Upper lobe of left lung (tissue), 6 donors: ENCODE data around the gene SLC25A31. TPM values are rescaled to one million over a fixed set of nuclear protein-coding genes. Genes with fewer than 3 reads are reported as not detected.
A peak's percentile ranks its signal among the peaks of the same experiment; 100 is the strongest.

ENCODE experiments used
- ATAC-seq, 2 donors: fragments of 200-7000 bp; cut with Tn5 transposase; one replicate each; pipeline ENCODE4 v1.9.1; 2022; ENCODE audit warnings: mild to moderate bottlenecking in 2 of 2, moderate library complexity in 2 of 2; ENCODE audit not compliant: low FRiP score in 2 of 2
- DNase-seq, 2 donors: peaks; one replicate each; pipeline ENCODE4 v3.0.0-alpha.2; 2019 to 2020
- H3K27ac ChIP-seq, 4 donors: fragments of 200-600 bp; sonication (generic); one replicate each; pipeline ENCODE4 v1.5.1; 2016 to 2019
- H3K27me3 ChIP-seq, 4 donors: fragments of 200-600 bp; sonication (generic); one replicate each; pipeline ENCODE4 v1.5.1; 2017 to 2019
- H3K36me3 ChIP-seq, 4 donors: fragments of 200-600 bp; sonication (generic); one replicate each; pipeline ENCODE4 v1.5.1; 2016 to 2019
- H3K4me1 ChIP-seq, 4 donors: fragments of 200-600 bp; sonication (generic); one replicate each; pipeline ENCODE4 v1.5.1; 2018 to 2019
- H3K4me3 ChIP-seq, 4 donors: fragments of 200-600 bp; sonication (generic); one replicate each; pipeline ENCODE4 v1.5.1; 2017 to 2019; ENCODE audit warnings: mild to moderate bottlenecking in 2 of 4, moderate library complexity in 1 of 4
- H3K9me3 ChIP-seq, 4 donors: fragments of 200-600 bp; sonication (generic); one replicate each; pipeline ENCODE4 v1.5.1; 2018 to 2019
- EP300 ChIP-seq, 4 donors: sonication (generic); formaldehyde crosslinking; IDR thresholded peaks; one replicate each; pipeline ENCODE4 v1.5.1; 2017; ENCODE audit warnings: antibody characterized with exemption in 4 of 4, control low read depth in 2 of 4
- POLR2A ChIP-seq, 4 donors: fragments of 450-650 bp; IDR thresholded peaks; one replicate each; pipeline ENCODE4 v1.5.1; 2016 to 2017; ENCODE audit warnings: antibody characterized with exemption in 4 of 4, mild to moderate bottlenecking in 2 of 4
- POLR2AphosphoS5 ChIP-seq, 2 donors: sonication (generic); formaldehyde crosslinking; IDR thresholded peaks; one replicate each; pipeline ENCODE4 v1.5.1; 2017; ENCODE audit warnings: antibody characterized with exemption in 2 of 2
- WGBS, 2 donors: methylation state at CpG; one replicate each; pipeline ENCODE4 v1.1.5; 2017 to 2018; 5-methylcytosine and 5-hydroxymethylcytosine counted together
- total RNA-seq, 6 donors: library from RNA; depleted of rRNA in 4 of 6; stranded (reverse); fragments of >200 nt in 4 of 6; gene quantifications; one replicate each; pipeline versions ENCODE4 v1.1.0 to v1.2.1, GENCODE V29; 2016 to 2021
- TF ChIP-seq, protein P1 (sequence below), 6 experiments: fragments of 450-650 bp in 4 of 6; fragments of 200-600 bp in 2 of 6; sonication (generic) in 2 of 6; IDR thresholded peaks; one replicate each; pipeline ENCODE4 v1.5.1; 2016 to 2019; ENCODE audit warnings: antibody characterized with exemption in 6 of 6
- donor health status: DM: no; HTN: no; CAD: no; lungs with moderate emphysema.
- donor health status: DM: no; HTN: yes; CAD: no; lungs with severe emphysema.

SLC25A31 gene
- total RNA-seq, 6 donors from 2014 or later: not detected

DNA sequence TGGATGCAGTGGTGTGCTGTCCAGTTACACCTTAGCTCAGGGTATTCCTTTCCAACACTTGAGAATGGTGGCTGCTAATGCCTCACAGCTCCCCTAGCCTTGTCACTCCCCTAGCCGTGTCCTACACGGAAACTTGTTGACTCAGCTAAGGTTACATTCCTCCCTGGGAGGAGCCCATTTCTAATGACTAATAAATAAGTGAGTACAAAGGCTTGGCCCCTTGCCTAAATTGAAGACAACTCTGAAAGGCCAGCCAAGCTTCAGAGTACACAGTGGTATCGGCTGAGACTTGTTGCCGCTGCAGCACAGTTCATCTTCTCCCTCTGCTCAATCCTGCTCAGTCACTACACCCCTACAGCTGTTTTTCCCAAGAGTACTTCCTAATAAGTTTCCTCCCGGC, 21.2 kb upstream of the SLC25A31 start:
- DNase-seq (peak in 1 of 2 donors; percentile 23), ATAC-seq (peak; percentile 70 to 75)
- H3K36me3 ChIP-seq: peaks cover 0 to 17% (median 5%) of the 10 kb centered on the region in 4 donors
- TF ChIP-seq, protein P1, sequence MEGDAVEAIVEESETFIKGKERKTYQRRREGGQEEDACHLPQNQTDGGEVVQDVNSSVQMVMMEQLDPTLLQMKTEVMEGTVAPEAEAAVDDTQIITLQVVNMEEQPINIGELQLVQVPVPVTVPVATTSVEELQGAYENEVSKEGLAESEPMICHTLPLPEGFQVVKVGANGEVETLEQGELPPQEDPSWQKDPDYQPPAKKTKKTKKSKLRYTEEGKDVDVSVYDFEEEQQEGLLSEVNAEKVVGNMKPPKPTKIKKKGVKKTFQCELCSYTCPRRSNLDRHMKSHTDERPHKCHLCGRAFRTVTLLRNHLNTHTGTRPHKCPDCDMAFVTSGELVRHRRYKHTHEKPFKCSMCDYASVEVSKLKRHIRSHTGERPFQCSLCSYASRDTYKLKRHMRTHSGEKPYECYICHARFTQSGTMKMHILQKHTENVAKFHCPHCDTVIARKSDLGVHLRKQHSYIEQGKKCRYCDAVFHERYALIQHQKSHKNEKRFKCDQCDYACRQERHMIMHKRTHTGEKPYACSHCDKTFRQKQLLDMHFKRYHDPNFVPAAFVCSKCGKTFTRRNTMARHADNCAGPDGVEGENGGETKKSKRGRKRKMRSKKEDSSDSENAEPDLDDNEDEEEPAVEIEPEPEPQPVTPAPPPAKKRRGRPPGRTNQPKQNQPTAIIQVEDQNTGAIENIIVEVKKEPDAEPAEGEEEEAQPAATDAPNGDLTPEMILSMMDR (IDR thresholded peaks at IDR 0.05): no peak
- TF ChIP-seq POLR2A (IDR thresholded peaks at IDR 0.05) (no peak), EP300 (IDR thresholded peaks at IDR 0.05) (no peak), POLR2AphosphoS5 (IDR thresholded peaks at IDR 0.05) (no peak)
- H3K9me3 ChIP-seq: no peaks in the 10 kb centered on the region
- H3K4me1 ChIP-seq: peaks cover 0 to 5% (median 2%) of the 10 kb centered on the region in 4 donors
- H3K4me3 ChIP-seq: no peak overlapping the region
- WGBS, 2 donors: 38 to 47% methylated on average over 5 of the region's 5 CpGs
- no peaks in the 10 kb centered on the region for H3K27me3 ChIP-seq
- peak overlapping the region in 1 of 4 donors; percentile 12 for H3K27ac ChIP-seq

DNA sequence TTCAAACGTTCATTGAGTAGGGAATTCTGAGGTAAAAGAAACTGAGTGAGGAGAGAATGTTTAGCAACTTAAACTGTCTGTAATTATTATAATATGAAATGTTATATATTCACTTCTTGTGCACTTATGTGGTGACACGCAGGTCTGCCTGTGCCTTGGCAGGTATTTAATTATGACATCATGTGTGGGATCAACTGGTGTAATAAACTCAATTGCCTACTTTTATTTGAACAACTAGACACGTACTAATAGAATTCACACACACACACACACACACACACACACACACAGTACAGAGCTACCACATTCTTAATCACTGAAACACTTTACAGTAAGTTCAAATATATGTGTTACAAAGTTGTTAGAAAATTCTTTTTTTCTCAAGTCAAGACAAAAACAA, 20.7 kb upstream of the SLC25A31 start:
- TF ChIP-seq POLR2AphosphoS5 (IDR thresholded peaks at IDR 0.05): no peak
- TF ChIP-seq EP300 (IDR thresholded peaks at IDR 0.05): no peak
- no peak for TF ChIP-seq POLR2A (IDR thresholded peaks at IDR 0.05)
- TF ChIP-seq, protein P1 (IDR thresholded peaks at IDR 0.05): no peak
- DNase-seq: no peak

DNA sequence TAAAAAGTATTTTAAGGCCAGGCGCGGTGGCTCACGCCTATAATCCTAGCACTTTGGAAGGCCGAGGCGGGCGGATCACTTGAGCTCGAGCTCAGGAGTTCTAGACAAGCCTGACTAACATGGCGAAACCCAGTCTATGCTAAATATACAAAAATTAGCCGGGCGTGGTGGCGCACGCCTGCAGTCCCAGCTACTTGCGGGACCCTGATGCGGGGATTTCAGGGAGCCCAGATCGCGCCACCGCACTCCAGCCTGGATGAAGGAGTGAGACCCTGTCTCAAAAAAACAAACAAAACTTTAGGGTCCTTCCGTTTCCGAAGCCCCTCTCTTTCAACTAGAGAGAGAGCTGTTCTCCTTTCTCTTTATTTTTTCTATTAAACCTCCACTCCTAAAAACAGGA, 1.2 kb downstream of the SLC25A31 start:
- Histone ChIP-seq H3K27ac (no peak overlapping the region), H3K36me3 (no peaks in the 10 kb centered on the region), H3K4me1 (no peaks in the 10 kb centered on the region), H3K4me3 (no peak overlapping the region), H3K9me3 (no peaks in the 10 kb centered on the region), H3K27me3 (no peaks in the 10 kb centered on the region)
- no peak for ATAC-seq
- DNase-seq: peak in 1 of 2 donors; percentile 33
- WGBS, 2 donors: 94% methylated on average over 19 of the region's 19 CpGs
- TF ChIP-seq, protein P1 (IDR thresholded peaks at IDR 0.05): no peak
- no peak for TF ChIP-seq POLR2AphosphoS5 (IDR thresholded peaks at IDR 0.05)
- TF ChIP-seq POLR2A (IDR thresholded peaks at IDR 0.05): no peak
- TF ChIP-seq EP300 (IDR thresholded peaks at IDR 0.05): no peak

More for the DNA sequence above, 20.7 kb upstream of the SLC25A31 start:
- no peaks in the 10 kb centered on the region for H3K9me3 ChIP-seq
- H3K4me3 ChIP-seq: no peak overlapping the region
- H3K27me3 ChIP-seq: no peaks in the 10 kb centered on the region
- H3K27ac ChIP-seq: peak overlapping the region in 1 of 4 donors; percentile 12
- ATAC-seq: no peak
- H3K36me3 ChIP-seq: peaks cover 0 to 17% (median 5%) of the 10 kb centered on the region in 4 donors
- H3K4me1 ChIP-seq: peaks cover 0 to 5% (median 2%) of the 10 kb centered on the region in 4 donors
- WGBS, 2 donors: 64 to 73% methylated on average over 3 of the region's 3 CpGs

DNA sequence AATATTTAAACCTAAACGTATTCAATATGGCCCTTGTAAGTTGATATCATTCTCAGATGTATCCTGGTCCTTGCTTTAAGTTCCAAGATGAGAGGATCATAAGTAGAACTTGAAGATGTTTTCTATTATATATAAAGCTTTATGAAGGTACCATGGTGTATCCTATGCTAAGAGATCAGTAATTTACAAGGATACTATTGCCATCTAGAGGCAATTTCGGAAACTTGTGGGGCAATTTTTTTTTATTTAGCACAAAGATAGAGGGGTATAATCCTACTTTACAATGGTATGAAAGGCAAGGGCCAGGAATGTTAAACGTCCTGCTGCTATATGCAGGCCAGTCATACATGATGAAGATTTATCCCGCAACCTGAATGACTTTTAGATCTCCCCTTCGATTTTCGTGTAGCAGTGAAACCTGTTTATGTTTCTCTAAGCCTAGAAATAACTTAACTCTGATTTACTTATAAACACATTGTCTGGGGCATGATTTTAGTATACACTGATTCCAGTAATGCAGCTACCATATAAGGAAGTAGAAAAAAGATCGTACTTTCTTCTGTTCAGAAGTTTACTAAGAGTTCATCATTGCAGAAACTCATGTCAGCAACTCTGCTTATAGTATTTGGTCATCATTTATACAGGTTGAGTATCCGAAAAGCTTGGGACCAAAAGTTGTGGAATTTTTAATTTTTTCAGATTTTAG, 2.6 kb downstream of the SLC25A31 start:
- ATAC-seq (peak in 1 of 2 donors; percentile 57), DNase-seq (no peak)
- no peaks in the 10 kb centered on the region for H3K9me3 ChIP-seq
- no peak overlapping the region for H3K27ac ChIP-seq
- H3K27me3 ChIP-seq: no peaks in the 10 kb centered on the region
- H3K4me3 ChIP-seq: no peak overlapping the region
- H3K36me3 ChIP-seq: no peaks in the 10 kb centered on the region
- 24 to 28% methylated on average over 8 of the region's 8 CpGs for WGBS, 2 donors
- H3K4me1 ChIP-seq: no peaks in the 10 kb centered on the region
- TF ChIP-seq, protein P1 (IDR thresholded peaks at IDR 0.05): peak; percentile 8 to 46 (median 35)
- no peak for TF ChIP-seq POLR2AphosphoS5 (IDR thresholded peaks at IDR 0.05)
- no peak for TF ChIP-seq POLR2A (IDR thresholded peaks at IDR 0.05)
- no peak for TF ChIP-seq EP300 (IDR thresholded peaks at IDR 0.05)

DNA sequence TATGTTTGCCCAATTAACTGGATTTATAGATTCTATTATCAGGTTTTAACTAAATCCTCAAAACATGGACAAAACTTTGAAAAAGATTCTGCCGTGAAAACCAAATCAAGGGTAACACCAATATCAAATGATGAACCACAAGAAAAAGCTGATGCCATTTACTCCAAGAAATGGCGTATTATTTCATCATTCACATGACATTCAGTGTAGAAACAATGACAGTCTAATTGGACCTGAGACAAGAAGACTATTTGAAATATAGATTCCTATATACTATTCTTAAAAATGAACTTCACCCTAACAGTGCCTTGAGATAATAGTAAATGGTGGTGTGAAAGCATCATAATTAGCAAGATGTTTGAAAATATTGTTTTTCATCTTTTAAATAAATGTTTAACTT, 4.8 kb downstream of the SLC25A31 start:
- Histone ChIP-seq H3K27ac (no peak overlapping the region), H3K4me3 (no peak overlapping the region), H3K27me3 (no peaks in the 10 kb centered on the region), H3K36me3 (no peaks in the 10 kb centered on the region), H3K9me3 (no peaks in the 10 kb centered on the region), H3K4me1 (no peaks in the 10 kb centered on the region)
- ATAC-seq (no peak), DNase-seq (no peak)
- 82 to 96% methylated on average over 2 of the region's 2 CpGs for WGBS, 2 donors
- TF ChIP-seq POLR2AphosphoS5 (IDR thresholded peaks at IDR 0.05) (no peak), EP300 (IDR thresholded peaks at IDR 0.05) (no peak), POLR2A (IDR thresholded peaks at IDR 0.05) (no peak)
- TF ChIP-seq, protein P1 (IDR thresholded peaks at IDR 0.05): no peak
